NB4 (cell line): ENCODE results near the gene CPT1B.

ENCODE experiments used
- CTCF ChIP-seq: IDR thresholded peaks from one replicate; pipeline ENCODE4 v1.5.1; 2012; ENCODE audit warnings: low read depth, low read length
- MAX ChIP-seq: IDR thresholded peaks from 2 replicates; pipeline ENCODE4 v1.6.1; 2011; ENCODE audit warnings: low read depth, low read length
- MYC ChIP-seq: IDR thresholded peaks from 2 replicates; pipeline ENCODE4 v1.6.1; 2011; ENCODE audit warnings: low read depth, low read length
- POLR2A ChIP-seq: IDR thresholded peaks from 2 replicates; pipeline ENCODE4 v1.6.1; 2011; ENCODE audit warnings: mild to moderate bottlenecking; ENCODE audit not compliant: insufficient read length; ENCODE audit errors: extremely low read depth

- no peak for TF ChIP-seq MAX
- TF ChIP-seq CTCF = no peak
- no peak for TF ChIP-seq MYC
- no peak for TF ChIP-seq POLR2A
Observed at GRCh38 chr22:50522208-50522805, 55.9 kb downstream of the CPT1B start.
